SK-N-MC (cell line): ENCODE results near the gene SKA3.
A peak's percentile ranks its signal among the peaks of the same experiment; 100 is the strongest.

Experiments
- EZH2 ChIP-seq: fragments of 200-600 bp; sonication (generic); IDR thresholded peaks from one replicate; pipeline ENCODE4 v1.6.1; 2017; ENCODE audit warnings: antibody characterized with exemption
- FOXP2 ChIP-seq: optimal IDR thresholded peaks from 2 replicates; pipeline ENCODE3; 2011; ENCODE audit warnings: mild to moderate bottlenecking, moderate library complexity; ENCODE audit not compliant: insufficient read depth; ENCODE audit errors: extremely low read length, control extremely low read depth
- POLR2AphosphoS5 ChIP-seq: IDR thresholded peaks from 2 replicates; pipeline ENCODE4 v1.6.1; 2012; ENCODE audit warnings: mild to moderate bottlenecking, low read depth, low read length, borderline replicate concordance

DNA sequence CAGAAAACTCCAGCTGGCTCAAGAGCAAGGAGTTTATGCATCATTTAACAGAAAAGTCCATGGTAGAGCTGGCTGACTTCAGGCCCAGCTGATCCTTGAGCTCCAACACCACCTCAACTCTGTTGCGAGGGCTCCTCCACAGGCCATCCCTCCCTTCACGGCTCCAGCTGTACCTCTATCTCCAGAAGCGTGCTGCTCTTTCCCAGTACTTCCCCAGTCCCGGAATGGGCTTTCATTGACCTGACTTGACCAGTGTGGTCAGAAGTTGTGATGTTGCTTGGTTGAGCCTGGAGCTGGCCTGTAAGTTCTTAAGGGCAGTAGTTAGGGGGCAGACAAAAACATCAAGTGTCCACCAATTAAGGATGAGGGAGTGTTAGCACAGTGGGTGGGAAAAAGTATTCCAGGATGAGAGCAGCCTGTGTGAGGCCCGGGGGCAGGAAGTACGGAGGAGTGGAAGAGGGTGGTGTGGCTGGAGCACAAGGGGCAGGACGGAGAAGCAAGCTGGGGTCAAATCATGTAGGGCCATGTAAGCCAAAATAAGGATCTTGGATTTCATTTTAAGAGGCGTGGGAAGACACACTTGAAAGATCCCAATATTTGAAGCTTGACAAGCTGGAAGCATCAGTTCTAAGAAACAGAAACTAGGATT is 24.0 kb downstream of the SKA3 start:
- TF ChIP-seq EZH2 (no peak), POLR2AphosphoS5 (peak; percentile 12; the same call in 1 of the 2 replicates), FOXP2 (no peak)
